HEK293T (cell line): ENCODE measurements around the gene SMYD5.

ENCODE experiments used
- CTCF ChIA-PET: fragments of 350-600 bp; formaldehyde crosslinking; extraction: SDS; loops from one replicate; lab custom pipeline; 2021; ENCODE audit warnings: antibody characterized with exemption, inconsistent platforms; lab: Yijun Ruan, JAX
- POLR2A ChIA-PET: fragments of 350-600 bp; formaldehyde crosslinking; extraction: SDS; loops from one replicate; lab custom pipeline; 2020; ENCODE audit warnings: antibody characterized with exemption, inconsistent platforms; lab: Yijun Ruan, JAX
- DNase-seq: peaks from one replicate; pipeline ENCODE4 v3.0.0; 2012; ENCODE audit warnings: mixed read lengths; ENCODE audit errors: extremely low spot score
- ARNT ChIP-seq: fragments of 450-650 bp; IDR thresholded peaks from 2 replicates; pipeline ENCODE4 v1.6.1; 2017; ENCODE audit warnings: mild to moderate bottlenecking
- BHLHE40 ChIP-seq: fragments of 450-650 bp; IDR thresholded peaks from 2 replicates; pipeline ENCODE4 v1.6.1; 2016; ENCODE audit warnings: mild to moderate bottlenecking, moderate library complexity, borderline replicate concordance
- CTBP1 ChIP-seq: fragments of 450-650 bp; IDR thresholded peaks from 2 replicates; pipeline ENCODE4 v1.6.1; 2016; ENCODE audit warnings: borderline replicate concordance
- ELF4 ChIP-seq: fragments of 450-650 bp; IDR thresholded peaks from 2 replicates; pipeline ENCODE4 v1.6.1; 2017; ENCODE audit warnings: antibody characterized with exemption
- FOXA1 ChIP-seq: fragments of 450-650 bp; IDR thresholded peaks from 2 replicates; pipeline ENCODE4 v1.6.1; 2016; ENCODE audit warnings: mild to moderate bottlenecking
- FOXK2 ChIP-seq: fragments of 450-650 bp; IDR thresholded peaks from 2 replicates; pipeline ENCODE4 v1.6.1; 2016; ENCODE audit warnings: mild to moderate bottlenecking
- FOXM1 ChIP-seq: fragments of 450-650 bp; IDR thresholded peaks from 2 replicates; pipeline ENCODE4 v1.6.1; 2017; ENCODE audit warnings: mild to moderate bottlenecking, borderline replicate concordance
- HDGF ChIP-seq: fragments of 450-650 bp; IDR thresholded peaks from 2 replicates; pipeline ENCODE4 v1.6.1; 2017; ENCODE audit warnings: antibody characterized with exemption, borderline replicate concordance
- L3MBTL2 ChIP-seq: fragments of 450-650 bp; conservative IDR thresholded peaks from 2 replicates; pipeline ENCODE4 v1.6.1; 2016; ENCODE audit warnings: mild to moderate bottlenecking
- LEF1 ChIP-seq: fragments of 450-650 bp; IDR thresholded peaks from 2 replicates; pipeline ENCODE4 v1.6.1; 2017; ENCODE audit warnings: mild to moderate bottlenecking, borderline replicate concordance
- NFRKB ChIP-seq: fragments of 450-650 bp; IDR thresholded peaks from 2 replicates; pipeline ENCODE4 v1.6.1; 2016; ENCODE audit warnings: mild to moderate bottlenecking, moderate library complexity
- SP1 ChIP-seq: fragments of 450-650 bp; IDR thresholded peaks from 2 replicates; pipeline ENCODE4 v1.6.1; 2017
- SUZ12 ChIP-seq: fragments of 450-650 bp; IDR thresholded peaks from 2 replicates; pipeline ENCODE4 v1.6.1; 2016; ENCODE audit warnings: mild to moderate bottlenecking
- ZNF384 ChIP-seq: fragments of 450-650 bp; IDR thresholded peaks from 2 replicates; pipeline ENCODE4 v1.6.1; 2016
- TF ChIP-seq, protein P1 (sequence below): fragments of 450-650 bp; IDR thresholded peaks from 2 replicates; pipeline ENCODE4 v1.6.1; 2016

The SMYD5 gene

DNA sequence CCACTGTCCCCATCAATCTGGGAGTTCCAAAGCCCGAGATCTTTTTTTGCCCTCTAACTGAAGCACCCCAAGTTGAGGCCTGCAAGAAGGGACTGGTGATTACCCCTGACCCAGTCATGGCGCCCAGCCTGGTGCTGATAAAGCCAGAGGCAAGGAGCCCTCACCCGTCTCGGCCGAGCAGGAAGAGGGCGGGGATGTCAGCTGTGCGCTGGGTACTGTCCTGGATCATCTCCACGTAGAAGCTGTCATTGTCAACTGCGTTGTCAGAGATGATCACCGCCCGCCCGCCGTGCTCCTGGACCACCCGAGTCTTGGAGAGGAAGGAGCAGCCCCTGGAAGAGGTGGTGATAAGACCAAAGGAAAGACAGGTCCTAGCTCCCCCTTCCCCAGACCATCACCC, 14.6 kb downstream of the SMYD5 start:
- no peak for DNase-seq
- ChIA-PET CTCF (no interaction called here), POLR2A (interaction anchor here (1.6 kb wide), 1 partner anchor 16 kb away, joined by 5 read pairs; no protein-coding TSS in a partner anchor)
- no peak for TF ChIP-seq BHLHE40
- TF ChIP-seq ZNF384 = no peak
- TF ChIP-seq, protein P1, sequence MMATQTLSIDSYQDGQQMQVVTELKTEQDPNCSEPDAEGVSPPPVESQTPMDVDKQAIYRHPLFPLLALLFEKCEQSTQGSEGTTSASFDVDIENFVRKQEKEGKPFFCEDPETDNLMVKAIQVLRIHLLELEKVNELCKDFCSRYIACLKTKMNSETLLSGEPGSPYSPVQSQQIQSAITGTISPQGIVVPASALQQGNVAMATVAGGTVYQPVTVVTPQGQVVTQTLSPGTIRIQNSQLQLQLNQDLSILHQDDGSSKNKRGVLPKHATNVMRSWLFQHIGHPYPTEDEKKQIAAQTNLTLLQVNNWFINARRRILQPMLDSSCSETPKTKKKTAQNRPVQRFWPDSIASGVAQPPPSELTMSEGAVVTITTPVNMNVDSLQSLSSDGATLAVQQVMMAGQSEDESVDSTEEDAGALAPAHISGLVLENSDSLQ = no peak
- TF ChIP-seq CTBP1 = no peak
- TF ChIP-seq HDGF = no peak
- no peak for TF ChIP-seq SUZ12
- no peak for TF ChIP-seq L3MBTL2

DNA sequence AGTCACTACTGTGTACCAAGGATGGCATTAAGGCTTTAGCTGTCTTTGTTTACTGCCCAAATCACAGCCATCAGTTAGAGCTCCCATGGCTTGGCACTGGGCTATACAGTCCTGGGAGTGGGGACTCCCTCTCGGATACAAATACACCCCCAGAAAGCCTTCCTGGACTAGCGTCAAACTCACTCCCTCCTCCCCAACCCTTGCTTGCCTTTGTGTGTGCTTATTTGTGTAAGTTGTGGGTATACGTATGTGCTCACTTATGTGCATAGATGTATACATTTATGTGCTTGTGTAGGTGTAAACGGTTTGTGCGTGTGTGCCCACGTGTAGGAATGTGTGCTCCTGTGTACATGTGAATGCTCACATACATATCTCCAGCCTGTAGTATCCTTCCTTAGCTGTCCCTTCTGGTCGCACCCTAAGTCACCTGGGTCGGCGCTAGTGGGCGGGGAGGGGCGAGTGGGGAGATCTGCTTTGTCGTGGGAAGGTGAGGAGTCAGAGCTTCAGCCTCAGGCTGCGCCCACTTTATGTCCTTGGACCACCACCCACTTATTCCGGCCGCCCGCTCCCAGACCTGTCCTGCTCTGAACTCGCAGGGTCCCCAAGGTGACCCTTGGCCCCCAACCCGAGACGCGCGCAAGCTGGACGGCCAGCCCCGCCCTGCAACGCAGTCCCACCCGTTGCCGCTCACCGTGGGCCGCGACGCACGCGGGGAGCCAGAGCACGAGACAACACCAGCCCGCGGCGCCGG, 18.5 kb downstream of the SMYD5 start:
- ChIA-PET CTCF (interaction anchor here (0.5 to 1.6 kb wide), 5 partner anchors 11 to 329 kb away, joined by 3 to 6 read pairs (median 4); partner anchors contain the start of gene SMYD5), POLR2A (interaction anchor here (0.7 to 3.9 kb wide), 11 partner anchors 8 to 504 kb away, joined by 3 to 53 read pairs (median 7); partner anchors contain the start of genes SMYD5 and TPRKB)
- no peak for DNase-seq
- TF ChIP-seq SP1 (no peak), ELF4 (no peak), ARNT (no peak), ZNF384 (no peak), BHLHE40 (no peak), HDGF (no peak), SUZ12 (no peak), FOXM1 (no peak), FOXA1 (no peak), LEF1 (no peak)
- TF ChIP-seq, protein P1 = no peak

DNA sequence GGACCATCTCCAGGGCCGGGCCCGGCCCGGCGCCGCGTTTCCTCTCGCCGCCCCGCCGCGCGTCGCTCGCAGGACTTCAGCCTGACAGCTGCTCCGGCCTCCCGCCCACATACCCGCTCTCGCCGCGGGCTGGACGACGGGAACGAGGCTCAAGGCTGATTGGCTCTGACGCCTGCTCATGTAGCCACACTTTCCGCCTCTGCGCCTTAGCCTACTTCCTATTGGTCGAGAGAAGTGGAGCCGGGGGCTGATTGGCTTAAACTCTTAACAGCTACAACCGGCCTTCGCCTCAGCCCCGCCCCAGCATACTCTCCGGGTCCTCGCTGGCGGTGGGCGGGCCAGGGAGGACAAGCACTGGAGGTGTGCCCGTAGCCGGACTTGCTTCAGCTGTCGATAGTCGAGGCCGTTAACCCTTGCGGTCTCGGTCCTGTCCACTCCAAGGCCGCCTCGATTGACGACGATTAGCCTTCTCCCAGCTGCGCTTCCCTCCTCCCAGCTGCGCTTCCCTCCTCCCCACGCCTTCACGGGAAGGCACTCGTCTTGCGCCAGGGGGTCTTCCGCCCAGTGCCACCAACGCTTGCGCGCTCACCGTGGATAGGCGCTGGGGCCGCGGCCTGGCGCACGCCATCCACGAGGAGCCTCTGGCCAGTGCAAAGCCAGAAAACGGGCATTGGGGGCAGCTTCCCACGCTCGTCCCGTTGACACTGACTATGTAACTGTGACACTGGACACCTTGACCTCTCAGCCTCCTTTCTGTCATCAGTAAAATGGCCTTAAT, 19.3 kb downstream of the SMYD5 start, which contains the start of gene PRADC1:
Gene PRADC1 (minus strand): TSS at position 86 of the 778 bp plus-strand sequence. CDS start 79 bp downstream, at position 7.
- ChIA-PET CTCF (interaction anchor here (0.5 to 1.6 kb wide), 4 partner anchors 12 to 329 kb away, joined by 3 to 6 read pairs (median 5); partner anchors contain the start of gene SMYD5), POLR2A (interaction anchor here (0.6 to 3.9 kb wide), 18 partner anchors 8 to 503 kb away, joined by 3 to 53 read pairs (median 4); partner anchors contain the start of genes ALMS1, SMYD5 and TPRKB)
- TF ChIP-seq, protein P1 = peak; percentile 99
- TF ChIP-seq BHLHE40 (no peak), L3MBTL2 (peak; percentile 85)
- DNase-seq = peak; percentile 95

DNA sequence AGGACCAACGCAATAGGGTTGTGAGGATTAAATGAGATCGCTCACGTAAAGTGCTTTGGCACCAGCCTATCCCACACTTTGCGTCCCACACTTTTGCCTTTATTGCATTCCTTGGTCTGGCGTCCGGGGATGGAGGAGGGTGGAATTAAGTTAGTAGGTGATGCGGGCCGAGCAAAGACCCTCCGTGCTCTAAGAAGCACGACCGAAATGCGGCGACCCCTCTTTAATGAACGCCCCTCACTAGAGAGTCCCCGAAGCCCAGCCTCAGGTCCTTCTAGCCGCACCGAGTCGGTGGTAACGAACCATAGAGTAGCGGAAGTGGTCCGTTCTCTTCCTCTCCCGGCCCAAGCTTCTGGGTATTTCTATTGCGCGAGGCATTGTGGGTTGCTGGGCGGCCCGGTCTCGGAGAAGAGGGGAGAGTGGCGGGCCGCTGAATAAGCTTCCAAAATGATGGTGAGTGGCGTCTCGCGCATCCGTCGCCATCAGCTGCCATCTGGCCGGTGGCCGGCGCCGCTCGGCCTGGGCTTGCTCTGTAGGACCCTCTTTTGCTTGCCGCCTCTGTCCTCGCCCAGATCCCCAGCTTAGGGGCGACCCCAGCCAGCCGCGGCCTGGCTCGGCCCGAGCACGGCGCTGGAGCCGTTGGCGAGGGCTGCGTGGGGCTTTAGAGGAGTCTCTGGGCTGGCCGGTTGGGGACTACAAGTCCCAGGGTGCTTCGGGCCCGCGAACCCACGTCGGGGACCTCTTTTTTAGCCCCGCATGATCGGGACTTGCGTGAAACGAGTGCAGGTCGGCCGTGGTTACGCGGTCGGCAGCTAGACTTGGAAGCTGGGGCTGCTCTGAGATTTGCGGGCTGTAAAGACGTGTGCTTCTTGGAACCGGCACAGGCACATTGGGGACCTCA, 20.1 kb downstream of the SMYD5 start, which contains the start of gene CCT7:
Gene CCT7 (plus strand): TSS at position 377 of the 901 bp plus-strand sequence. CDS start 71 bp downstream, at position 448.
- TF ChIP-seq ZNF384 (no peak), ELF4 (peak; percentile 76), NFRKB (peak; percentile 69; the same call in 1 of the 2 replicates), LEF1 (peak; percentile 74; the same call in 1 of the 2 replicates)
- ChIA-PET CTCF (interaction anchor here (1.6 kb wide), 1 partner anchor 21 kb away, joined by 6 read pairs; the partner anchor contains the start of gene SMYD5), POLR2A (interaction anchor here (0.6 to 3.9 kb wide), 16 partner anchors 9 to 503 kb away, joined by 3 to 53 read pairs (median 5); partner anchors contain the start of genes ALMS1, SMYD5 and TPRKB)
- peak; percentile 83 for DNase-seq

DNA sequence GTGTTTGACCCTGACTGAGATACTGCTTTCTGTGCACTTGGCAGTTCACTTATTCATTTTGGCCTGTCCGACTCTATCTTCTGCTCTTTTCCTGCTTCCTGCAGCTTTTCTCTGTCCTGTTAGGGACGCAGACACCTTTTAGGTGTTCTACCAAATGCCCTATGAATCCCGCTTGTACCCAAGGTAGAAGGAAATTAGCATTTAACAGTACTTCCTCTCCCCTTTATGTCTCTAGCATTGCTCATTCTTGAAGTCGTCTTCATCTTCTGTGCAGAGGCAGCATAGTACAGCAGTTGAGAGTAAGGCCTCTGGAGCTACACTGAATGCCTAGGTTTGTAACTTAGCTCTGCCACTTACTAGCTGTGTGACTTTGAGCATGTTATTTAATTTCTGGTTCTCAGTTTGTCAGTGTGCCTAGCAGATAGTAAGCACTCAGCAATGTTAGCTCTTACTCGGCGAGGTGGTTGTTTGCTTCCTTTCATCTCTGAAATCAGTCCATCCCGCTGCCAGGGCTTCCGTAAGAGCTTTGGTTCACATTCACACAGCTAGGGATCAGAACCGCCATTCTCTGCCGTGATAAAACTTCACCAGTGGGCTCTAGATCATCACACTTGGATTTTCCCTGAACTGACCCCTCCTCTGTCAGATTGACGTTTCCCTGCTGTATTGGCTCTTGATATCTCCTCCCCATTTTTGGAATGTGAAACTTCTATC, 21.4 kb downstream of the SMYD5 start:
- no peak for TF ChIP-seq FOXK2
- ChIA-PET CTCF (no interaction called here), POLR2A (interaction anchor here (1.1 to 3.9 kb wide), 5 partner anchors 9 to 24 kb away, joined by 4 to 53 read pairs (median 32); partner anchors contain the start of gene SMYD5)
- no peak for DNase-seq
